Tibial nerve (tissue), 4 donors: ENCODE data around the gene C7orf25. TPM values are rescaled to one million over a fixed set of nuclear protein-coding genes. Genes with fewer than 3 reads are reported as not detected.

Source experiments
- DNase-seq, 2 donors: peaks; one replicate each; pipeline ENCODE4 v3.0.0-alpha.2; 2019; ENCODE audit warnings: low spot score in 2 of 2
- H3K27ac ChIP-seq, 4 donors: fragments of 200-600 bp; sonication (generic) in 3 of 4; one replicate each; pipeline ENCODE4 v1.5.1; 2017 to 2019; ENCODE audit warnings: mild to moderate bottlenecking in 1 of 4
- H3K27me3 ChIP-seq, 2 donors: fragments of 200-600 bp; sonication (generic) in 1 of 2; one replicate each; pipeline versions ENCODE4 v1.5.1 to v1.6.0; 2017 to 2019
- H3K36me3 ChIP-seq, 3 donors: fragments of 200-600 bp; sonication (generic); one replicate each; pipeline ENCODE4 v1.5.1; 2018 to 2019
- H3K4me1 ChIP-seq, 4 donors: fragments of 200-600 bp; sonication (generic) in 3 of 4; one replicate each; pipeline ENCODE4 v1.5.1; 2017 to 2019
- H3K4me3 ChIP-seq, 4 donors: fragments of 200-600 bp; sonication (generic) in 3 of 4; one replicate each; pipeline ENCODE4 v1.5.1; 2017 to 2019; ENCODE audit warnings: mild to moderate bottlenecking in 1 of 4, moderate library complexity in 1 of 4
- H3K9me3 ChIP-seq, 4 donors: fragments of 200-600 bp; sonication (generic) in 3 of 4; one replicate each; pipeline ENCODE4 v1.5.1; 2017 to 2019
- EP300 ChIP-seq, 2 donors: sonication (generic); formaldehyde crosslinking; IDR thresholded peaks; one replicate each; pipeline ENCODE4 v1.6.1; 2017; ENCODE audit warnings: antibody characterized with exemption in 2 of 2, mild to moderate bottlenecking in 1 of 2
- POLR2A ChIP-seq, 2 donors: fragments of 450-650 bp; IDR thresholded peaks; one replicate each; pipeline ENCODE4 v1.6.1; 2017; ENCODE audit warnings: antibody characterized with exemption in 2 of 2, mild to moderate bottlenecking in 2 of 2, moderate library complexity in 2 of 2
- WGBS, 2 donors: methylation state at CpG; one replicate each; pipeline ENCODE4 v1.1.5; 2018; 5-methylcytosine and 5-hydroxymethylcytosine counted together
- total RNA-seq, 4 donors: library from RNA; depleted of rRNA; stranded (reverse); fragments of >200 nt; gene quantifications; one replicate each; pipeline ENCODE4 v1.1.0, GENCODE V29; 2016
- TF ChIP-seq, protein P1 (sequence below), 5 experiments: fragments of 200-600 bp in 3 of 5; fragments of 450-650 bp in 2 of 5; sonication (generic) in 3 of 5; IDR thresholded peaks; one replicate each; pipeline ENCODE4 v1.5.1; 2016 to 2019; ENCODE audit warnings: antibody characterized with exemption in 5 of 5, mild to moderate bottlenecking in 3 of 5, moderate library complexity in 2 of 5

Gene C7orf25
- total RNA-seq, 4 donors from 2014 or later: 12.8 to 28.2 (median 14.6) TPM

DNA sequence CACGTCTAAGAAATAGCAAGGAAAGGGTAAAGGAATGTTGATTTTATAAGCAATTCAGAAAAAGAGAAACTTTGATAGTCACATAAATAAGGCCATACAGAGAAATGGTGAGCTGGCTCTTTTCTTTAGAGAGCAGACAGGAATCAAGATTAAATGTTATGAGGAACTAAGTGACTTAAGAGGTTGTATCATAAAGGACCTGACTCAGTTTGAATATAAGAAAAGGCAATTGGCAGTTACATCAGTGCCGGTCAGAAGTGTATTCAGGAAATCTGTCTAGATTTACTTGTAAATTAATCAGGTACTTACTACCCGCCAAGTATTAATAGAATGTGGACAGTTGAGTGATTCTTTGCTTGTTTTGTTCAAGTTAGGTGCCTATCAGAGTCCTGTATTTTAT is 22.4 kb upstream of the C7orf25 start:
- no peak overlapping the region for H3K4me3 ChIP-seq
- 82 to 83% methylated on average over 3 of the region's 3 CpGs for WGBS, 2 donors

DNA sequence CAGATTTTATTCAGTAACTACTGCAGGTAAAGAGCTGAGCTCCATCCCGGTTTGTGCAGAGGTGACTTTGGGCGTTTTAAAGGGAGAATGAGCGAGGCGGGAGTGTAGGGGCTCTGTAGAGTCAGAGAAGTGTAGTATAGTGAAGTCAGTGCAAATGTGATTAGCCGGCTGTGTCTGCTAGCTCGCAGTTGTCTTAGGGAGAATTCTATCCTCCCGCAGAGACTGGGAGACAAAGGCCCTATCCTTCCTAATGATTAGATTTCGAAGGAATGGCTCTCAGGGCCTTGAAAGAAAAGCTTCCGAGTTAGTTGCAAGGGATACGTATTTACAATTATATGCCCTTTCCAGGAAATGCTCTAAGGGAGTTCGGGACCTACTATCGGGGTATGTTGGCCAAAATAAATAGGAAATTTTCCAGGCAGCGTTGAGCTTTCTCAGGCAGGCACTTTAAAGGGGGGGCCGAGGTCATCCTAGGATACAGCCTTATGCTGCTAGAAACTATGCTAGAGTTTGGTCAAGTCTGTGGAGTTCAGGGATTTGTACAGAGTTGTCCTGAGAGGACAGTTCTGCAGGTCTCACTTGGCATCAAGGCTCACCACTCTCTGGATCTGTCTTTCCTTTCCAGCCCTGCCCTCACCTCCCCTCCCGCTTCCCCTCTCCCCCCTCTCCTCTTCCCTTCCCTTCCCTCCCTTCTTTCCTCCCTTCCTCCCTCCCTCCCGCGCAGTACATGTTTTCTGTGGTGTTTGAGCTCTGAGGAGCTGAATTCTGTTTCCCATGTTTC is 21.1 kb upstream of the C7orf25 start:
- TF ChIP-seq, protein P1, sequence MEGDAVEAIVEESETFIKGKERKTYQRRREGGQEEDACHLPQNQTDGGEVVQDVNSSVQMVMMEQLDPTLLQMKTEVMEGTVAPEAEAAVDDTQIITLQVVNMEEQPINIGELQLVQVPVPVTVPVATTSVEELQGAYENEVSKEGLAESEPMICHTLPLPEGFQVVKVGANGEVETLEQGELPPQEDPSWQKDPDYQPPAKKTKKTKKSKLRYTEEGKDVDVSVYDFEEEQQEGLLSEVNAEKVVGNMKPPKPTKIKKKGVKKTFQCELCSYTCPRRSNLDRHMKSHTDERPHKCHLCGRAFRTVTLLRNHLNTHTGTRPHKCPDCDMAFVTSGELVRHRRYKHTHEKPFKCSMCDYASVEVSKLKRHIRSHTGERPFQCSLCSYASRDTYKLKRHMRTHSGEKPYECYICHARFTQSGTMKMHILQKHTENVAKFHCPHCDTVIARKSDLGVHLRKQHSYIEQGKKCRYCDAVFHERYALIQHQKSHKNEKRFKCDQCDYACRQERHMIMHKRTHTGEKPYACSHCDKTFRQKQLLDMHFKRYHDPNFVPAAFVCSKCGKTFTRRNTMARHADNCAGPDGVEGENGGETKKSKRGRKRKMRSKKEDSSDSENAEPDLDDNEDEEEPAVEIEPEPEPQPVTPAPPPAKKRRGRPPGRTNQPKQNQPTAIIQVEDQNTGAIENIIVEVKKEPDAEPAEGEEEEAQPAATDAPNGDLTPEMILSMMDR (IDR thresholded peaks at IDR 0.05): no peak
- peak in 1 of 2 donors; percentile 52 for TF ChIP-seq EP300 (IDR thresholded peaks at IDR 0.05)
- no peaks in the 10 kb centered on the region for H3K27me3 ChIP-seq
- H3K36me3 ChIP-seq: peaks cover 0 to 26% (median 0%) of the 10 kb centered on the region in 3 donors
- peak overlapping the region; percentile 63 to 90 (median 78) for H3K4me3 ChIP-seq
- 1% methylated on average over 17 of the region's 17 CpGs for WGBS, 2 donors
- H3K4me1 ChIP-seq: peaks cover 3 to 55% (median 29%) of the 10 kb centered on the region in 4 donors
- no peaks in the 10 kb centered on the region for H3K9me3 ChIP-seq
- no peak for DNase-seq
- H3K27ac ChIP-seq: peak overlapping the region; percentile 64 to 88 (median 82)

More for the DNA sequence above, 22.4 kb upstream of the C7orf25 start:
- H3K9me3 ChIP-seq: no peaks in the 10 kb centered on the region
- H3K27me3 ChIP-seq: no peaks in the 10 kb centered on the region
- H3K4me1 ChIP-seq: peaks cover 3 to 42% (median 22%) of the 10 kb centered on the region in 4 donors
- TF ChIP-seq, protein P1 (IDR thresholded peaks at IDR 0.05): no peak
- TF ChIP-seq POLR2A (IDR thresholded peaks at IDR 0.05) (no peak), EP300 (IDR thresholded peaks at IDR 0.05) (no peak)
- DNase-seq: no peak
- no peak overlapping the region for H3K27ac ChIP-seq
- H3K36me3 ChIP-seq: peaks cover 0 to 39% (median 0%) of the 10 kb centered on the region in 3 donors

DNA sequence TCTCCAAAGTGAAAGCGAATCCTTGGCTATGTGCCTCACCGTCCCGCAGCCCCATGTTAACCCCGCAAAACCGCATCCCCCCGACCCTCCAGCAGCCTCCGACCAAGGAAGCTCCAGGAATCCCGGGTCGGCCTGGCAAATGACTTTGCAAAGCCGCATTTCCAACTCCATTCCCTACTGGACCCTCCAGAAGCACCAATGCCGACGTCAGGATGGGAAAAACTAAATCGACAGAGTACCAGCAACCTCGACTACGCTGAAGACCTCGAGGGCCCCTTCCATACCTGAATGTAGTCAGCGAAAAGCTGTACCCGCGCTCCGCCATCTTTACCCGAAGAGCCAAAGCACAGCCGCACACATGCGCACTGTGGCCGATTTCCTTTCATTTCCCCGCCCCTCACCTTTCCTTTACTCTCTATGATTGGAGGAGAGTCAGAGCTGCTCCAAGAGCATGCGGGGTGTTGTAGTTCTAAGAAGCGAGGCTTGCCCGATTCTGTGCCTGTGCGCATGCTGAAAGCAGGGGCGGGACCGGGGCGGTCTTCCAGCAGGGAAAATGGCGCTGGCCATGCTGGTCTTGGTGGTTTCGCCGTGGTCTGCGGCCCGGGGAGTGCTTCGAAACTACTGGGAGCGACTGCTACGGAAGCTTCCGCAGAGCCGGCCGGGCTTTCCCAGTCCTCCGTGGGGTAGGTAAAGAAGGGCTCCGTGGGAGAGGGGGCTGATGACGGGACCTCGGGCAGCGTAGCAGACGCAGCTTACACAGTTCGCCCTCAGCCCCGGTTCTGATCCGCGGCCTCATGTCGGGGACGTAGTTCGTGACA is 20.2 kb upstream of the C7orf25 start, which contains the start of the genes MRPL32 and PSMA2:
TSS of gene MRPL32 (plus strand) at position 543 of the 818 bp plus-strand sequence. CDS start at position 554, 11 bp downstream.
TSS of gene PSMA2 (minus strand) at position 341 of the 818 bp plus-strand sequence. CDS start at position 325, 16 bp downstream.
- Histone ChIP-seq H3K27me3 (no peaks in the 10 kb centered on the region), H3K9me3 (no peaks in the 10 kb centered on the region), H3K36me3 (peaks cover 0 to 24% (median 0%) of the 10 kb centered on the region in 3 donors), H3K27ac (peak within 1 kb of the TSS; percentile 64 to 88 (median 82)), H3K4me1 (peaks cover 3 to 64% (median 31%) of the 10 kb centered on the region in 4 donors), H3K4me3 (peak within 1 kb of the TSS; percentile 63 to 90 (median 78))
- peak; percentile 90 to 92 for DNase-seq
- WGBS, 2 donors: 0% methylated on average over 55 to 56 of the region's 56 CpGs
- TF ChIP-seq EP300 (IDR thresholded peaks at IDR 0.05) (peak; percentile 82 to 90), POLR2A (IDR thresholded peaks at IDR 0.05) (peak in 1 of 2 donors; percentile 72)
- TF ChIP-seq, protein P1 (IDR thresholded peaks at IDR 0.05): no peak

- WGBS, 2 donors: 0 to 1% methylated on average over 12 of the region's 12 CpGs
- peaks cover 3 to 66% (median 31%) of the 10 kb centered on the region in 4 donors for H3K4me1 ChIP-seq
- peak overlapping the region in 3 of 4 donors; percentile 77 to 88 (median 87) for H3K27ac ChIP-seq
- H3K9me3 ChIP-seq: no peaks in the 10 kb centered on the region
- H3K36me3 ChIP-seq: peaks cover 0 to 26% (median 0%) of the 10 kb centered on the region in 3 donors
- no peak for DNase-seq
- H3K4me3 ChIP-seq: peak overlapping the region; percentile 63 to 90 (median 78)
- no peaks in the 10 kb centered on the region for H3K27me3 ChIP-seq
- TF ChIP-seq, protein P1 (IDR thresholded peaks at IDR 0.05): no peak
- TF ChIP-seq EP300 (IDR thresholded peaks at IDR 0.05): no peak
- no peak for TF ChIP-seq POLR2A (IDR thresholded peaks at IDR 0.05)
Measured at GRCh38 chr7:42931447-42931833, 19.6 kb upstream of the C7orf25 start.
